GM19395 (cell line): Measurements from ENCODE around the gene BTN3A1.
A peak's percentile ranks its signal among the peaks of the same experiment; 100 is the strongest.
"Not testable (repeated sequence)": the region's sequence is repeated elsewhere in the genome, so short reads cannot be mapped to it uniquely, and the experiment has no call there.

ENCODE experiments used
- ATAC-seq: cut with Tn5 transposase; IDR thresholded peaks from one replicate; pipeline ENCODE4 v1.9.1; 2021; ENCODE audit warnings: mild to moderate bottlenecking, moderate library complexity; ENCODE audit not compliant: unreplicated experiment

The BTN3A1 gene

GRCh38 chr6:26378143-26378542 lies 23.9 kb upstream of the BTN3A1 start:
- not testable (repeated sequence) for ATAC-seq

GRCh38 chr6:26379292-26379691 lies 22.8 kb upstream of the BTN3A1 start:
- no peak for ATAC-seq

GRCh38 chr6:26379740-26380139 lies 22.3 kb upstream of the BTN3A1 start:
- ATAC-seq, result no peak

- ATAC-seq, result no peak
These were observed 21.8 kb upstream of the BTN3A1 start for GRCh38 chr6:26380256-26380655.

- ATAC-seq, result no peak
These were observed 20.0 kb upstream of the BTN3A1 start for GRCh38 chr6:26382121-26382520.

GRCh38 chr6:26383624-26384417 lies 18.3 kb upstream of the BTN3A1 start:
- peak; percentile 30 for ATAC-seq

GRCh38 chr6:26385734-26386125 lies 16.3 kb upstream of the BTN3A1 start:
- no peak for ATAC-seq

- ATAC-seq, result no peak
These were observed 14.5 kb upstream of the BTN3A1 start for GRCh38 chr6:26387565-26387964.

GRCh38 chr6:26388014-26388413 lies 14.1 kb upstream of the BTN3A1 start:
- no peak for ATAC-seq

GRCh38 chr6:26388441-26388840 lies 13.6 kb upstream of the BTN3A1 start:
- no peak for ATAC-seq

- ATAC-seq, result no peak
These were observed 12.7 kb upstream of the BTN3A1 start for GRCh38 chr6:26389349-26389894.

GRCh38 chr6:26390531-26390930 lies 11.5 kb upstream of the BTN3A1 start:
- no peak for ATAC-seq

- ATAC-seq, result no peak
These were observed 9.0 kb upstream of the BTN3A1 start for GRCh38 chr6:26392932-26393636.

GRCh38 chr6:26394289-26394688 lies 7.8 kb upstream of the BTN3A1 start:
- ATAC-seq, result no peak

GRCh38 chr6:26398555-26398954 lies 3.5 kb upstream of the BTN3A1 start:
- ATAC-seq, result no peak

- ATAC-seq, result no peak
These were observed 1.4 kb upstream of the BTN3A1 start for GRCh38 chr6:26400626-26401025.

- no peak for ATAC-seq
These were observed 587 bp upstream of the BTN3A1 start for GRCh38 chr6:26401389-26401986.

GRCh38 chr6:26403893-26404292 lies 1.8 kb downstream of the BTN3A1 start:
- no peak for ATAC-seq

GRCh38 chr6:26404546-26404945 lies 2.5 kb downstream of the BTN3A1 start:
- no peak for ATAC-seq

GRCh38 chr6:26408828-26409730 lies 7.0 kb downstream of the BTN3A1 start:
- no peak for ATAC-seq

GRCh38 chr6:26411751-26412150 lies 9.7 kb downstream of the BTN3A1 start:
- no peak for ATAC-seq
